ENCODE data around the gene IFNA5. TPM values are rescaled to one million over a fixed set of nuclear protein-coding genes. Genes with fewer than 3 reads are reported as not detected.

The IFNA5 gene
- total RNA-seq (2021; fragmentation: NEBNext Ultra II Directional; extraction: Animal tissue kit (Norgen Biotek cat#: 25700)) = not detected in 2 replicates
- not detected in 2 replicates for polyA plus RNA-seq (2011; rRNA removed)
- not detected for polyA plus RNA-seq (2011; cell fraction: cytosol; rRNA removed)
- polyA plus RNA-seq (2011; cell fraction: nucleus; rRNA removed) = not detected
- not detected in 4 replicates for polyA plus RNA-seq (2012, experiment 1 of 2)
- not detected for polyA plus RNA-seq (2012, experiment 2 of 2)
- polyA plus RNA-seq (2013, experiment 1 of 2) = not detected
- polyA plus RNA-seq (2013, experiment 2 of 2) = not detected
- not detected in 2 replicates for polyA minus RNA-seq (2011; rRNA and poly(A)+ RNA removed)
- not detected for polyA minus RNA-seq (2011; cell fraction: cytosol; rRNA and poly(A)+ RNA removed)
- not detected for polyA minus RNA-seq (2011; cell fraction: nucleus; rRNA and poly(A)+ RNA removed)
- long read RNA-seq, experiment 1 = 0 reads
- long read RNA-seq, experiment 2 = 0 reads

GRCh38 chr9:21305213-21305612, at the start of gene IFNA5:
TSS of gene IFNA5 (minus strand) at chr9:21305313. CDS start at chr9:21305256, 57 bp downstream.
- H3K9ac ChIP-seq (replicated peaks in 1 of 4; ENCODE audit: extremely low read depth in 1 of 4, low read depth in 3 of 4, low read length in 3 of 4) = no peak within 1 kb of the TSS
- H2AK5ac ChIP-seq (ENCODE audit: low read depth, low read length) = no peak within 1 kb of the TSS
- no peak within 1 kb of the TSS for H3K18ac ChIP-seq (ENCODE audit: extremely low read depth, low read length)
- H3K4me1 ChIP-seq (replicated peaks in 1 of 4; ENCODE audit: control insufficient read depth in 3 of 4, insufficient read depth in 4 of 4, low read length in 3 of 4) = no peaks in the 10 kb centered on the region
- no peak for DNase-seq (ENCODE audit: low read depth in 1 of 2, low spot score in 2 of 2)
- no peaks in the 10 kb centered on the region for H3K36me3 ChIP-seq (ENCODE audit: control insufficient read depth in 2 of 4, insufficient read depth in 4 of 4, low read length in 3 of 4)
- no peak within 1 kb of the TSS for H3K14ac ChIP-seq (ENCODE audit: insufficient read length)
- H2BK15ac ChIP-seq (ENCODE audit: low read length) = no peak within 1 kb of the TSS
- H4K8ac ChIP-seq (ENCODE audit: extremely low read depth, insufficient read depth, low read length) = no peak within 1 kb of the TSS
- no peaks in the 10 kb centered on the region; a peak in 1 of 4 replicates for H3K9me3 ChIP-seq (ENCODE audit: insufficient read depth in 2 of 2, low read depth in 1 of 2, low read length in 1 of 2)
- H3K79me1 ChIP-seq (ENCODE audit: low read depth, low read length) = no peaks in the 10 kb centered on the region
- H2BK20ac ChIP-seq (ENCODE audit: low read length) = no peak within 1 kb of the TSS
- no peak within 1 kb of the TSS for H4K91ac ChIP-seq (replicated peaks; ENCODE audit: insufficient read length, low read length)
- no peak within 1 kb of the TSS for H3K4me3 ChIP-seq (ENCODE audit: extremely low read depth in 1 of 4, insufficient read depth in 2 of 4, low read depth in 3 of 4, low read length in 4 of 4)
- H3K4me2 ChIP-seq (ENCODE audit: insufficient read depth in 1 of 2, low read depth in 2 of 2, low read length in 2 of 2) = no peak within 1 kb of the TSS
- H4K20me1 ChIP-seq (replicated peaks in 1 of 2; ENCODE audit: control insufficient read depth in 1 of 2, insufficient read depth in 2 of 2, low read length in 2 of 2) = no peaks in the 10 kb centered on the region
- no peak for FAIRE-seq
- H3K79me2 ChIP-seq (ENCODE audit: control insufficient read depth in 1 of 2, insufficient read depth in 2 of 2, low read length in 2 of 2) = no peaks in the 10 kb centered on the region
- no peaks in the 10 kb centered on the region for H3K27me3 ChIP-seq (replicated peaks in 1 of 4; ENCODE audit: control insufficient read depth in 3 of 4, extremely low read depth in 1 of 4, insufficient read depth in 3 of 4, low read length in 3 of 4)
- 83% methylated on average over 2 of the region's 2 CpGs; no CpG with 5 or more reads in 1 of the 2 experiments for WGBS, 2 experiments (ENCODE audit: extremely low coverage in 1 of 2, insufficient coverage in 1 of 2, insufficient read length in 1 of 2, insufficient replicate concordance in 2 of 2, low coverage in 1 of 2, low lambda C conversion rate in 2 of 2, missing lambda C conversion rate in 1 of 2)
- no peak within 1 kb of the TSS for H3K4ac ChIP-seq (replicated peaks; ENCODE audit: insufficient read length, low read depth, low read length)
- no peak within 1 kb of the TSS for H2BK120ac ChIP-seq (replicated peaks; ENCODE audit: low read depth, low read length)
- no peak within 1 kb of the TSS for H2BK5ac ChIP-seq (ENCODE audit: low read depth, low read length)
- H3K27ac ChIP-seq (ENCODE audit: low read depth, low read length) = no peak within 1 kb of the TSS
- no peak within 1 kb of the TSS for H4K5ac ChIP-seq (ENCODE audit: insufficient read length, low read depth, low read length)
- H2BK12ac ChIP-seq (ENCODE audit: low read depth, low read length) = no peak within 1 kb of the TSS
- ChIA-PET CTCF (ENCODE audit: partially characterized antibody) (interaction anchor here (0.8 to 1.5 kb wide), 2 partner anchors 12 to 150 kb away, joined by 3 read pairs; no protein-coding TSS in a partner anchor), POLR2A (ENCODE audit: partially characterized antibody) (no interaction called here)
- no peaks in the 10 kb centered on the region for H3K23me2 ChIP-seq (ENCODE audit: low read depth, low read length)
- H3K56ac ChIP-seq (replicated peaks; ENCODE audit: insufficient read length, low read depth, low read length) = no peak within 1 kb of the TSS
- H3K23ac ChIP-seq (ENCODE audit: insufficient read length) = no peak within 1 kb of the TSS
- no peak within 1 kb of the TSS for H2AFZ ChIP-seq (ENCODE audit: low read length)
- TF ChIP-seq CEBPB (IDR thresholded peaks at IDR 0.05; ENCODE audit: low read depth, low read length) = no peak
- no peak for TF ChIP-seq KDM1A (IDR thresholded peaks at IDR 0.05; ENCODE audit: borderline replicate concordance, low read length)
- no peak for TF ChIP-seq SAP30 (IDR thresholded peaks at IDR 0.05; ENCODE audit: insufficient read depth, insufficient replicate concordance, low read length)
- no peak for TF ChIP-seq JUND (IDR thresholded peaks at IDR 0.05; ENCODE audit: low read length)
- no peak for TF ChIP-seq RNF2 (IDR thresholded peaks at IDR 0.05; ENCODE audit: borderline replicate concordance, low read depth, low read length, missing control alignments, poor library complexity, severe bottlenecking)
- no peak for TF ChIP-seq POU5F1 (IDR thresholded peaks at IDR 0.05; ENCODE audit: low read depth, low read length)
- TF ChIP-seq TAF7 (optimal IDR thresholded peaks at IDR 0.05; ENCODE audit: borderline replicate concordance, low read depth, low read length) = no peak
- no peak for TF ChIP-seq SP1 (IDR thresholded peaks at IDR 0.05; ENCODE audit: low read depth, low read length)
- TF ChIP-seq USF2 (IDR thresholded peaks at IDR 0.05; ENCODE audit: low read length) = no peak
- TF ChIP-seq SRF (IDR thresholded peaks at IDR 0.05; ENCODE audit: low read depth, low read length) = no peak
- TF ChIP-seq GTF2F1 (IDR thresholded peaks at IDR 0.05; ENCODE audit: borderline replicate concordance, low read depth, low read length) = no peak
